Retinal pigment epithelial cell (primary cell): ENCODE data around the gene SLC41A3.
"Not testable (repeated sequence)": the region's sequence is repeated elsewhere in the genome, so short reads cannot be mapped to it uniquely, and the experiment has no call there.

Source experiments
- DNase-seq: peaks from one replicate; pipeline ENCODE4 v3.0.0-alpha.2; 2010; ENCODE audit warnings: low read depth
- H3K4me3 ChIP-seq: 2 replicates; pipeline ENCODE4 v1.5.1; 2011; ENCODE audit warnings: mild to moderate bottlenecking, low read length, control low read depth, moderate library complexity
- TF ChIP-seq, protein P1 (sequence below): conservative IDR thresholded peaks from 2 replicates; pipeline ENCODE4 v1.5.1; 2011; ENCODE audit warnings: low read depth, low read length, control low read depth, inconsistent platforms

Gene SLC41A3

GRCh38 chr3:125971997-125972944 lies 111.7 kb downstream of the SLC41A3 start:
- TF ChIP-seq, protein P1, sequence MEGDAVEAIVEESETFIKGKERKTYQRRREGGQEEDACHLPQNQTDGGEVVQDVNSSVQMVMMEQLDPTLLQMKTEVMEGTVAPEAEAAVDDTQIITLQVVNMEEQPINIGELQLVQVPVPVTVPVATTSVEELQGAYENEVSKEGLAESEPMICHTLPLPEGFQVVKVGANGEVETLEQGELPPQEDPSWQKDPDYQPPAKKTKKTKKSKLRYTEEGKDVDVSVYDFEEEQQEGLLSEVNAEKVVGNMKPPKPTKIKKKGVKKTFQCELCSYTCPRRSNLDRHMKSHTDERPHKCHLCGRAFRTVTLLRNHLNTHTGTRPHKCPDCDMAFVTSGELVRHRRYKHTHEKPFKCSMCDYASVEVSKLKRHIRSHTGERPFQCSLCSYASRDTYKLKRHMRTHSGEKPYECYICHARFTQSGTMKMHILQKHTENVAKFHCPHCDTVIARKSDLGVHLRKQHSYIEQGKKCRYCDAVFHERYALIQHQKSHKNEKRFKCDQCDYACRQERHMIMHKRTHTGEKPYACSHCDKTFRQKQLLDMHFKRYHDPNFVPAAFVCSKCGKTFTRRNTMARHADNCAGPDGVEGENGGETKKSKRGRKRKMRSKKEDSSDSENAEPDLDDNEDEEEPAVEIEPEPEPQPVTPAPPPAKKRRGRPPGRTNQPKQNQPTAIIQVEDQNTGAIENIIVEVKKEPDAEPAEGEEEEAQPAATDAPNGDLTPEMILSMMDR, result peak; percentile 63
- peak overlapping the region; percentile 37 for H3K4me3 ChIP-seq
- DNase-seq, result not testable (repeated sequence)

- not testable (repeated sequence) for H3K4me3 ChIP-seq, DNase-seq
Measured at GRCh38 chr3:125968701-125969592, 115.0 kb downstream of the SLC41A3 start, which contains the start of gene ROPN1B. Gene ROPN1B (plus strand): TSS chr3:125969178. CDS start chr3:125972055, 2,877 bp downstream.

- not testable (repeated sequence) for DNase-seq
Measured at GRCh38 chr3:125968121-125968520, 115.8 kb downstream of the SLC41A3 start.

DNA sequence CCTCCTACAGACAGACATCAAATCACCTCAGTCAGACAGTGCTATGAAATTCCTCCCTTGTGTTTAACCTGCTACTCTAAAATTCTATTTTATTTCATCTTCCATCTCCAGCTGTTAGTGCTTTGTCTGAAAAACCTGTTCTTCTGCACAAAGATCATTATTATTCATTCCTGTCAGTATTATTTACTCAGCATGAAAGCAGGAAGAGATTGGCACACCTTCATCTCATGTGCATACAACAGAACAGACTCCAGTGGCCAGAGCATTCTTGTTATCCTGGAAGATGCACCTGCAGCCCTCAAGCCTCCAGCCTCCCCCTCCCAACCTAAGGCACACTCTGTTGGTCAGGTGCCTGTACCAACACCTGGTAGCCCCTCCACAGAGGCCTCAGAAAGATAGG lies 116.8 kb downstream of the SLC41A3 start:
- TF ChIP-seq, protein P1, result no peak
- H3K4me3 ChIP-seq, result no peak overlapping the region
- no peak for DNase-seq

More at GRCh38 chr3:125968121-125968520, 115.8 kb downstream of the SLC41A3 start:
- H3K4me3 ChIP-seq, result not testable (repeated sequence)

GRCh38 chr3:125965505-125965904 lies 118.4 kb downstream of the SLC41A3 start:
- TF ChIP-seq, protein P1, result no peak
- DNase-seq, result no peak
- H3K4me3 ChIP-seq, result no peak overlapping the region

GRCh38 chr3:125963834-125964233 lies 120.1 kb downstream of the SLC41A3 start:
- DNase-seq, H3K4me3 ChIP-seq: not testable (repeated sequence)

DNA sequence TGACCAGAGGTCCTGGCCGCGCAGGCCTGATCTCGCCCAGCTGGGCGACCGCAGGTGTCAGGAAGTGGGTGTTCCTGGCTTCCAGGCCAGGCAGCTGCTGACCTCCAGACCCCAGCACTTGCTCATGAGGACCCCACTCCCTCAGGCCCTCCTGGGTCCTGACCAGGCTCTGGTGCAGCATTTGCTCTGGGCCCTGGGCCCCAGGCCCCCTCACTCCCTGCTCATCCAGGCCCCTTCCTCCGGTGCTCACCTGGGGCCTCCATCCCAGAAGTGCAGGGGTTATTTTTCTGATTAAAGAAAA lies 122.7 kb downstream of the SLC41A3 start:
- TF ChIP-seq, protein P1, result no peak
- DNase-seq, result no peak
- no peak overlapping the region for H3K4me3 ChIP-seq

DNA sequence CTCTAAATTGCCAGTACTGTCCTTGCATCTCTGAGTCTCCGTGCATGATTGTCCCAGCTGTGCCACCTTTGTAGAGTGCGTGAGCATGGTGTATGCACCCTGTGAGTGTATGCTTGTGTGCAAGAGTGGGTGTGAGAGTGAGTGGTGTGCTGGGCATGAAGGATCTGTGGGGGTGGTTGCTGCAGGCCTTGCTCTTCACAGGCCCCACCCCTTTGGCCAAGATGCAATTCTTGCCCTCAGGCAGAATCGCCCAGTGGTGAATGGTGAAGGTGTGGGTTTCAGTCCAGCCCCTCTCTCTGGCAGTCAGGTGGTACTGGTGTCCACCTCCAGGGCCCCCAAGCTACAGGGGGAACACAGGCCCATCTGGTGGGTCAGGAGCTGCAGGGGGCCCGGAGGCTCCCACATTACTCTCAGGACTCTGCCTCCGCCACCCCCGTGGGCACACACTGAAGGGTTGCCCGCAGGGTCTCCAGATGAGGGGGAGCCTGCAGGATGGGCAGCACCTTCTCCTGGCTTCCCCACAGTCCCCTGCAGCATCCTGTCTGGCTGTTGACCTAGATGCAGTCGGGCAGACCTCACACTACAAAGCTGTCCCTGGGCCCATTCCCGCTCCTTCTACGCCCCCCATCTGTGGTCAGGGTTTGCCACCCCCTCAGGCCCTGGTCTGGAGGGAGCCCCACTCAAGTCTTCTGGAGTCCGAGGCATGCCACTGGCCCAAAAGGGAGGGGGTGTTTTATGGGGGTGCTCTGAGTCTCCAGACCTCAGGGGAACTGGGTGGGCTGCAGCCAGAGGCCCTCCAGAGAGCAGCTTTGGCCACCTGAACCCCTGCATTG lies 123.3 kb downstream of the SLC41A3 start:
- no peak for DNase-seq
- no peak overlapping the region for H3K4me3 ChIP-seq
- TF ChIP-seq, protein P1, result no peak
